Measurements from ENCODE around the gene NKAIN4.
"Not testable (repeated sequence)": the region's sequence is repeated elsewhere in the genome, so short reads cannot be mapped to it uniquely, and the experiment has no call there.

The NKAIN4 gene

GRCh38 chr20:63236116-63236837 lies 18.0 kb downstream of the NKAIN4 start:
- DNase-seq (ENCODE audit: low read depth) = no peak

DNA sequence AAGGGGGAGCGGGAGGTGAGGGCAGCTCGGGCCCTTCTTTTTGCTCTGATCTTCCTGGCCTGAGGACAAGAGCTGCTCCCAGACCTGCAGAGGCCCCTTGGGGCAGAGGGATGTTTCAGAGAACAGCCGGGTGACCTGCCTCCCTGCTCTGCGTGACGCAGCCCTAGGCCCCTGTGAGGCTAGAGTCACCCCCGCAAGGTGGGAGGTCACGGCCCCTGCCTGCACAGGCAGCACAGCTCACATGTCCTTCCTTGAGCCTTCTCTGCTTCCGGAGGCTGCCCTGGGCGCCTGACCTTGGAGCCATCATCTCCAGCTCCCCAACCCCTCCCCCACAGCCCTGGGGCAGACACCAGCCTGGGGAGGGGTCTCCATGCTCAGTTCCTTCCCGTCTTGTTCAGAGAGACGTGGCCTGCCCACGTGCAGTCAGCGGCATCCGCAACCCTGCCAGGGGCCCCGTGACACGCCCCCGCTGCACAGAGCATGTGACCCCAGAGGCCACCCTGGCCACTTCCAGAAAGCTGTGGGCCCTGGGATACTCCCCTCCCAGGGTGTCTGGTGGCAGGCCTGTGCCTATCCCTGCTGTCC lies 18.8 kb downstream of the NKAIN4 start, which contains the start of gene BIRC7:
BIRC7 (plus strand) TSS at position 507 of the 585 bp plus-strand sequence. CDS start 192 bp downstream, outside the sequence.
- DNase-seq (ENCODE audit: low read depth) = no peak

GRCh38 chr20:63234693-63235398 lies 19.4 kb downstream of the NKAIN4 start:
- no peak for DNase-seq (ENCODE audit: low read depth)

GRCh38 chr20:63233924-63234323 lies 20.3 kb downstream of the NKAIN4 start:
- no peak for DNase-seq (ENCODE audit: low read depth)

DNA sequence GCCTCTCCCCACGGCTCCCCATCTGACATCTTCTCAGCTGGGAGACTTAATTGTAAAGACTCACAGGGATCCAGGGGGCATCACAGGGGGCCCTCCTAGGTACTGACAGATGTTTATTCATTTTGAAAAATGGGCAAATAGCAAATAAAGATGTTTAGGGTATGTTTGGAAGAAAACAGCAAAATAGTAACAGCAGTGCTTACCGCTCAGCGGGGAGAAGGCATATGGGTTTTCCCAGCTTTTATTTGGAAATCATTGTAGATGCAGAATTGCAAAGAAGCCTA lies 21.3 kb downstream of the NKAIN4 start:
- no peak for DNase-seq (ENCODE audit: low read depth)

GRCh38 chr20:63232235-63233060 lies 21.8 kb downstream of the NKAIN4 start:
- peak; percentile 76 for DNase-seq (ENCODE audit: low read depth)

GRCh38 chr20:63230800-63231268 lies 23.4 kb downstream of the NKAIN4 start:
- peak; percentile 33 for DNase-seq (ENCODE audit: low read depth)

DNA sequence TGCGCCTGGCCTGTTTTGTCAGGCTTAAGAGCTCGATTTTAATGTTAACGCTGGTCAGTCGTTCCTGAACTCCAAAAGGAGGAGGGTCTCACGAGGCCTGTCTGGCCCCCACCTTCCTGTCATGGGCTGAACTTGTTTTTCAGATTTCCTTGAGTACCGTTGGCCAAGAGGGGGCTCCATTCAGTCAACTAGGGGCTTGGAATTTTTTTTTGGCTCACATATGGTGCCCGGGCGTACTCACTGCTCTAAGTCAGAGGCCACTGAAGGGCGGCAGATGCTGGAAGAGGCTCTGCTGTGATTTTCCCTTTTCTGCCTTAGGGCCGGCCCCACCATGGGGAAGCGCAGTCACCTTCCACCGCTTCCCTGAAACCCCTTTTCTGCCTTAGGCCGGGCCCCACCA lies 25.5 kb downstream of the NKAIN4 start:
- no peak for DNase-seq (ENCODE audit: low read depth)

GRCh38 chr20:63227260-63227659 lies 27.0 kb downstream of the NKAIN4 start:
- DNase-seq (ENCODE audit: low read depth) = no peak

GRCh38 chr20:63226042-63226943 lies 28.0 kb downstream of the NKAIN4 start:
- no peak for DNase-seq (ENCODE audit: low read depth)

- DNase-seq (ENCODE audit: low read depth) = no peak
Measured at GRCh38 chr20:63225082-63225454, 29.2 kb downstream of the NKAIN4 start.

DNA sequence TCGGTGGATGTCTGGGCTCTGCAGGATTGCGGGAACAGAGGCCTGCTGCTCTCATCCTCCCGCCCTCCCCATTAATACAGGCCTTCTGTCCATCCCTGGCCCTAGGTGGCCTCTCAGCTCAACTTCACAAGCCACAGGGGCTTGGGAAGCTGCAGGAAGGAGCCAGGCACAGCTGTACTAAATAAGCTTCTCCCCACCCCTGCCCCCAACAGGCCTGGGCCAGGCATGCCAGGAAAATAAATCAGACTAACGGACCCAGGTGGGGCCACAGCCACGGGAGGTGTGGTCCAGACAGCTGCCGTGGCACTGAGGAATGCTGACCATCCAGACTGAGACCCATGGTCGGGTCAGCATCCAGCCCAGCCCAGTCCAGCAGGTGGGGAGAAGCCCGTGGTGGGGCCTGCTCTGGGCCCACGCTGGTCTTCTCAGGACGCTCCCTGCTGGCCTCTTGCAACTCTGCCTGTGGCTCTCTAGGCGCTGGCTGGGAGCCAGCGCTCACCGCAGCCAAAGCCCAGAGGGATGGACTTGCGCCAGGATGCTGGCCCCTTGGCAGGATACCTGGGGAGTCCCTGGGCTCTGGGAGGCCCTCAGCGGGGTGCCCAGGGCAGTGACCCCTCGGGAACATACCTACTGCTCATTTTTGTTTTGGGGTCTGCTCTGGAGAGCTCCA lies 29.7 kb downstream of the NKAIN4 start:
- no peak for DNase-seq (ENCODE audit: low read depth)

GRCh38 chr20:63223826-63224207 lies 30.4 kb downstream of the NKAIN4 start:
- DNase-seq (ENCODE audit: low read depth) = no peak

DNA sequence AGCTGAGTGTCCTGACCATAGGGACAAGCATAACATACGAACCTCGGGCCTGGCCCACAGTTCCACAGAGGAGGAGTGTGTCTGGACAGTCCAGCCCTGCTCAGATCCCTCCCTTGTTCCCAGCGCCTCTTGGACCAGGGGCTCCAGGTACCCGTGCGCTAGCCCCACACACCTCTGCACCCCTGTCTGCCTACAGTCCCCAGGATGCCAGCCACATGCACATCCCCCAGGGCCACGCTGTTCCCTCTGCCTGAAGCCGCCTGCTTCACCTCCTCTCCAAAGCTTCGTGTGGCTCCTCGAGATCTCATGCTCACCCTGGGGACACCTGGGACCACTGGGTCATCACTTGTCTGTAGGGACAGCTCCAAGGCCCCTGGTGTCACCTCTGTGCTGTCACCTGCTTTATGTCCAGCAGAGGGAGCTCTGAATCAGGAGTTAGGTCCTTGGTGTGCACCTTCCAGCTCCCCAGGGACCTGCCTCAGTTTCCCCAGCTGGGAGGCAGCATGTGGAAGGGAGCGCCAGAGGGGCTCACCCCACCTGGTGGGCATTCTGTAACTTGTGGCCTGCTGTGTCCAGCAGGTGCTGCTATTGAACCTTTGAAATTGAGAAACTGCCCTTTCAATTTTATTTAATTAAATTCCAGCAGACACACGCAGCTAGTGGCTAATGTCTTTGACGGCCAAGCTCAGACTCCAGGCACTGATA lies 31.0 kb downstream of the NKAIN4 start:
- no peak for DNase-seq (ENCODE audit: low read depth)

DNA sequence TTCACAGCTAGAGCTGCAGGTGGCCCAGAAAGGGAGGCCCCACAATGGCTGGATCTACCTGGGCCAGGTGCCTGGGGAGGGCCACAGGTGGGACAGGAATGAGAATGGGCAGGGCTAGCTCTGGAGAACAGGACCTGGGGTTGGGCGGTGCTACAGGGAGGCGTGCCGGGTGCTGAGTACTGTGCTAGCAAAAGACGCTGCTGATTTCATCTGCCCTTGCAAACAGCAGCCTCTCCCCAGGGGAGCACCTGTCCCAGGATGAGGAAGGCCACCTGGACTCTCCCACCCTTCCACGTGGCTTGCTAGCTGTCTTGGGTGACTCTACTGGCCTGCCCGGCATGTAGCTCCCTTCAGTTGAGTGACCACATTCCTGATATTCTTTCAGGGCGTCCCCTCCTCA lies 31.7 kb downstream of the NKAIN4 start:
- no peak for DNase-seq (ENCODE audit: low read depth)

DNA sequence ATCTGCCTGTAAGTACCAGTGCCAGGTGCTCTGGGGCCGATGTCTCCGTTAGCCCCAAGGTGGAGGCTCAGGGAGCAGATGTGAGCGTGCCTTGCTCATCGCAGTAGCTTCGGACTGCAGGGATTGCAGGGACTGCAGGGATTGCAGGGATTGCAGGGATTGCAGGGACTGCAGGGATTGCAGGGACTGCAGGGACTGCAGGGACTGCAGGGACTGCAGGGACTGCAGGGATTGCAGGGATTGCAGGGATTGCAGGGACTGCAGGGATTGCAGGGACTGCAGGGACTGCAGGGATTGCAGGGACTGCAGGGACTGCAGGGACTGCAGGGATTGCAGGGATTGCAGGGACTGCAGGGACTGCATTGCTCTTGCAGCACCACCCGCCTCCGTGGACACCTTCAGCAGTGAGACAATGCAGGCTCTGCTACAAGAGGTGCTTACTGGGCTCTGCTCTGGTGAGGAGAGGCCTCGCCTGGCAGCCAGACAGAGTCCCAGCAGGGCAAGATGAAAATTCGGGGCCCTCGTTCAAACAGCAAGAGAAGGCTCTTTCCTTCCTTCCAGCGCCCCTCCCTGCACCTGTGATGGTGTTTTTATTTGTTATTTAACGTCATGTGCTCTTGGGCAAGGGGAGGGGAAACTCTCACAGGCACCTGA lies 32.7 kb downstream of the NKAIN4 start:
- DNase-seq (ENCODE audit: low read depth) = not testable (repeated sequence)

- DNase-seq (ENCODE audit: low read depth) = no peak
Measured at GRCh38 chr20:63220696-63221399, 33.4 kb downstream of the NKAIN4 start.

DNA sequence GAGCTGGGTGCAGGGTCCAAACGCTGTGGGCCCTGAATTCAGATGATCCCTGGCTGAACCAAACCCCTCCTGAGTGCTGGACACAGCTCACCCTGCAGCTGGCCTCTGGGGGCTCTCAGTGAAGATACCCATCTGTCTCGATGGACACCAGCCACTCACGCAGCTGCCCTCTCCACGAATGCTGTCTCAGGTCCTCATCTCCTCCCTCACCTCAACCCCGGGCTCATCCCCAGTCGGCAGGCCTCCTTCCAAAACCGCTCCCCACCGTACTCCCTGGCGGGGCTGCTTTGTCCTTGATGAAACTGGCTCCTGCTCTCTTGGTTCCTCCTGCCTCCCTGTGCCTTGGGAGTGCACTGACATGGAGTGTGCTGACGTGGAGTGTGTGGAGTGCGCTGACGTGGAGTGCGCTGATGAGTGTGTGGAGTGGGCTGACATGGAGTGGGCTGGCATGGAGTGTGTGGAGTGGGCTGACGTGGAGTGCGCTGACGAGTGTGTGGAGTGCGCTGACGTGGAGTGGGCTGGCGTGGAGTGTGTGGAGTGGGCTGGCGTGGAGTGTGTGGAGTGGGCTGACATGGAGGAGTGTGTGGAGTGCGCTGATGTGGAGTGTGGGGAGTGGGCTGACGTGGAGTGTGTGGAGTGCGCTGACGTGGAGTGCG lies 34.3 kb downstream of the NKAIN4 start:
- no peak for DNase-seq (ENCODE audit: low read depth)

DNA sequence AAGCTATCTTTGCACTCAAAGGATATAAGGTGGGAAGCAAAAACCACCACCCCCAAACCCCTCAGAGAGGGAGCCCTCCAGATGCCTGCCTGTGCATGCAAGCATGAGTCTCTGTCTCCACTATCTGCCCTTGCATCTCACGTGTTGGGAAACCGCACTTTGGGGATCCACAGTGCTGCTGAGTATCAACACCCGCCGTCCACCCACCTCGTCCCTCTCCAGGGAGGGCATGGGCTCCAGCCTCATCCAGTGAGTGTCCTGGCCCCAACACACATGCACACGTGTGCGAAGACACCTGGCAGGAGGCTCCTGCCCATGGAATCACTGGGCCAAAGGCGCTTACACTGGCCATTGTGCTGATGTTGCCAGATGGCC lies 34.8 kb downstream of the NKAIN4 start:
- DNase-seq (ENCODE audit: low read depth) = no peak
